Skeletal muscle satellite cell (primary cell): ENCODE measurements around the gene ATRN.

Experiments used
- H3K27me3 ChIP-seq: 2 replicates; pipeline ENCODE4 v1.7.0; 2013; ENCODE audit warnings: low read length; ENCODE audit not compliant: control insufficient read depth, insufficient read depth
- H3K36me3 ChIP-seq: 2 replicates; pipeline ENCODE4 v1.7.0; 2013; ENCODE audit warnings: mild to moderate bottlenecking, control low read depth, low read length; ENCODE audit not compliant: insufficient read depth
- H3K4me1 ChIP-seq: 2 replicates; pipeline ENCODE4 v1.7.0; 2013; ENCODE audit warnings: low read length; ENCODE audit not compliant: control insufficient read depth, insufficient read depth
- H3K4me2 ChIP-seq: 2 replicates; pipeline ENCODE4 v1.7.0; 2013; ENCODE audit warnings: mild to moderate bottlenecking, low read length
- H3K4me3 ChIP-seq: 2 replicates; pipeline ENCODE4 v1.7.0; 2013; ENCODE audit warnings: low read length
- H3K9ac ChIP-seq: 2 replicates; pipeline ENCODE4 v1.7.0; 2013; ENCODE audit warnings: mild to moderate bottlenecking, low read depth, low read length, moderate library complexity
- H3K9me3 ChIP-seq: replicated peaks from 2 replicates; pipeline ENCODE4 v1.7.0; 2013; ENCODE audit warnings: mild to moderate bottlenecking, control low read depth, low read length

ATRN gene

GRCh38 chr20:3654326-3655130, 183.7 kb downstream of the ATRN start:
- no peaks in the 10 kb centered on the region for H3K9me3 ChIP-seq
- H3K36me3 ChIP-seq = no peaks in the 10 kb centered on the region
- H3K4me3 ChIP-seq = no peak overlapping the region
- no peak overlapping the region for H3K4me2 ChIP-seq
- H3K27me3 ChIP-seq = peaks cover 18% of the 10 kb centered on the region
- no peak overlapping the region for H3K9ac ChIP-seq
- H3K4me1 ChIP-seq = no peaks in the 10 kb centered on the region

- H3K4me2 ChIP-seq = no peak overlapping the region
- no peaks in the 10 kb centered on the region for H3K4me1 ChIP-seq
- H3K36me3 ChIP-seq = no peaks in the 10 kb centered on the region
- H3K4me3 ChIP-seq = no peak overlapping the region
- no peaks in the 10 kb centered on the region for H3K9me3 ChIP-seq
- H3K9ac ChIP-seq = no peak overlapping the region
- H3K27me3 ChIP-seq = peaks cover 23% of the 10 kb centered on the region
Observed at GRCh38 chr20:3655131-3655405, 184.2 kb downstream of the ATRN start.

- Histone ChIP-seq H3K9me3 (no peaks in the 10 kb centered on the region), H3K27me3 (peaks cover 53% of the 10 kb centered on the region), H3K36me3 (no peaks in the 10 kb centered on the region), H3K9ac (no peak overlapping the region), H3K4me1 (no peaks in the 10 kb centered on the region), H3K4me2 (no peak overlapping the region), H3K4me3 (no peak overlapping the region)
Observed at GRCh38 chr20:3658019-3658715, 187.3 kb downstream of the ATRN start.

GRCh38 chr20:3658716-3659491, 188.1 kb downstream of the ATRN start:
- H3K9ac ChIP-seq = no peak overlapping the region
- no peaks in the 10 kb centered on the region for H3K4me1 ChIP-seq
- no peaks in the 10 kb centered on the region for H3K9me3 ChIP-seq
- no peaks in the 10 kb centered on the region for H3K36me3 ChIP-seq
- peaks cover 57% of the 10 kb centered on the region for H3K27me3 ChIP-seq
- H3K4me3 ChIP-seq = no peak overlapping the region
- no peak overlapping the region for H3K4me2 ChIP-seq

- no peaks in the 10 kb centered on the region for H3K36me3 ChIP-seq
- no peak overlapping the region for H3K4me3 ChIP-seq
- H3K4me1 ChIP-seq = no peaks in the 10 kb centered on the region
- peaks cover 58% of the 10 kb centered on the region for H3K27me3 ChIP-seq
- no peak overlapping the region for H3K4me2 ChIP-seq
- no peak overlapping the region for H3K9ac ChIP-seq
- no peaks in the 10 kb centered on the region for H3K9me3 ChIP-seq
Observed at GRCh38 chr20:3659492-3660261, 188.9 kb downstream of the ATRN start.

- no peaks in the 10 kb centered on the region for H3K9me3 ChIP-seq
- peaks cover 62% of the 10 kb centered on the region for H3K27me3 ChIP-seq
- no peaks in the 10 kb centered on the region for H3K36me3 ChIP-seq
- H3K4me3 ChIP-seq = no peak overlapping the region
- no peak overlapping the region for H3K4me2 ChIP-seq
- H3K9ac ChIP-seq = no peak overlapping the region
- no peaks in the 10 kb centered on the region for H3K4me1 ChIP-seq
Observed at GRCh38 chr20:3660262-3661059, 189.6 kb downstream of the ATRN start.

GRCh38 chr20:3661060-3661813, 190.4 kb downstream of the ATRN start:
- Histone ChIP-seq H3K27me3 (peaks cover 62% of the 10 kb centered on the region), H3K36me3 (no peaks in the 10 kb centered on the region), H3K9ac (no peak overlapping the region), H3K4me3 (no peak overlapping the region), H3K4me1 (no peaks in the 10 kb centered on the region), H3K9me3 (no peaks in the 10 kb centered on the region), H3K4me2 (no peak overlapping the region)

GRCh38 chr20:3661814-3662665, 191.2 kb downstream of the ATRN start:
- Histone ChIP-seq H3K9ac (no peak overlapping the region), H3K27me3 (peaks cover 62% of the 10 kb centered on the region), H3K4me1 (no peaks in the 10 kb centered on the region), H3K4me3 (no peak overlapping the region), H3K36me3 (no peaks in the 10 kb centered on the region), H3K4me2 (no peak overlapping the region), H3K9me3 (no peaks in the 10 kb centered on the region)

GRCh38 chr20:3663031-3663701, 192.3 kb downstream of the ATRN start, which contains the start of gene GFRA4:
TSS of gene GFRA4 (minus strand) at chr20:3663399. CDS start at chr20:3663399, 0 bp downstream.
- no peaks in the 10 kb centered on the region for H3K36me3 ChIP-seq
- H3K9me3 ChIP-seq = no peaks in the 10 kb centered on the region
- no peak within 1 kb of the TSS for H3K4me3 ChIP-seq
- no peaks in the 10 kb centered on the region for H3K4me1 ChIP-seq
- no peak within 1 kb of the TSS for H3K9ac ChIP-seq
- H3K4me2 ChIP-seq = no peak within 1 kb of the TSS
- H3K27me3 ChIP-seq = peaks cover 56% of the 10 kb centered on the region
